Caco-2 (cell line): ENCODE data around the gene NXNL1. TPM values are rescaled to one million over a fixed set of nuclear protein-coding genes. Genes with fewer than 3 reads are reported as not detected.

ENCODE experiments used
- BruUV-seq: library from RNA; stranded (reverse); fragments of 400-500 nt; replicated peaks from 2 replicates; lab custom pipeline; 2021; lab: Mats Ljungman, UMichigan
- CTCF ChIA-PET: fragments of 300-600 bp; sonication (Branson Sonifier 250); formaldehyde crosslinking; loops from one replicate; lab custom pipeline; 2022; ENCODE audit warnings: antibody characterized with exemption; lab: Charles Lee
- POLR2A ChIA-PET: fragments of 300-600 bp; sonication (Branson Sonifier 250); formaldehyde crosslinking; loops from one replicate; lab custom pipeline; 2022; ENCODE audit warnings: antibody characterized with exemption; lab: Charles Lee
- DNase-seq, 2 experiments: peaks; one replicate each; pipeline versions ENCODE4 v3.0.0 to v3.0.0-alpha.2; 2020 to 2022
- H3K27me3 ChIP-seq: replicated peaks from 2 replicates; pipeline ENCODE4 v1.6.0; 2011; ENCODE audit warnings: low read length; ENCODE audit not compliant: control insufficient read depth, insufficient read depth
- H3K36me3 ChIP-seq: 2 replicates; pipeline ENCODE4 v1.5.1; 2011; ENCODE audit warnings: low read length; ENCODE audit not compliant: control insufficient read depth, insufficient read depth
- H3K4me1 ChIP-seq: fragments of 250-450 bp; sonication (Bioruptor Pico); 2 replicates; pipeline ENCODE4 v1.5.1; 2020; ENCODE audit warnings: mild to moderate bottlenecking
- H3K4me3 ChIP-seq: 2 replicates; pipeline ENCODE4 v1.5.1; 2011; ENCODE audit warnings: low read depth, mild to moderate bottlenecking, control low read depth, low read length
- H3K9me3 ChIP-seq: fragments of 250-450 bp; sonication (Bioruptor Pico); 2 replicates; pipeline ENCODE4 v1.5.1; 2020; ENCODE audit warnings: mild to moderate bottlenecking, moderate library complexity
- H3K27ac Mint-ChIP-seq: one replicate; pipeline ENCODE4 v1.8.0; 2022; ENCODE audit warnings: mixed read lengths; ENCODE audit not compliant: unreplicated experiment
- H3K27me3 Mint-ChIP-seq: one replicate; pipeline ENCODE4 v1.8.0; 2022; ENCODE audit warnings: mixed read lengths; ENCODE audit not compliant: insufficient read depth, unreplicated experiment
- H3K36me3 Mint-ChIP-seq: one replicate; pipeline ENCODE4 v1.8.0; 2022; ENCODE audit warnings: mild to moderate bottlenecking, mixed read lengths; ENCODE audit not compliant: insufficient read depth, unreplicated experiment
- H3K4me1 Mint-ChIP-seq: one replicate; pipeline ENCODE4 v1.8.0; 2022; ENCODE audit warnings: low read depth, mixed read lengths; ENCODE audit not compliant: unreplicated experiment
- H3K4me3 Mint-ChIP-seq: one replicate; pipeline ENCODE4 v1.8.0; 2022; ENCODE audit warnings: mild to moderate bottlenecking, moderate library complexity, mixed read lengths; ENCODE audit not compliant: unreplicated experiment
- H3K9me3 Mint-ChIP-seq: one replicate; pipeline ENCODE4 v1.8.0; 2022; ENCODE audit warnings: mixed read lengths; ENCODE audit not compliant: unreplicated experiment
- intact Hi-C: fragments of 100-400 bp; cut with micrococcal nuclease; formaldehyde crosslinking; loops from one replicate; pipeline ENCODE4 v1.10.0; 2022; ENCODE audit not compliant: unreplicated experiment
- total RNA-seq: library from RNA; stranded (reverse); gene quantifications from 2 replicates; pipeline ENCODE4 v1.2.3, GENCODE V29; 2022
- TF ChIP-seq, protein P1 (sequence below), 2 experiments: fragments of 200-600 bp in 1 of 2; IDR thresholded peaks; 1 replicate in 1 of 2; 2 replicates in 1 of 2; pipeline versions ENCODE4 v1.5.1 to v1.8.0; 2011 to 2022; ENCODE audit warnings: antibody characterized with exemption in 1 of 2, control low read depth in 1 of 2, inconsistent platforms in 1 of 2, low read depth in 1 of 2, low read length in 1 of 2, mild to moderate bottlenecking in 1 of 2, moderate library complexity in 1 of 2; ENCODE audit not compliant: insufficient read depth in 1 of 2, severe bottlenecking in 1 of 2, unreplicated experiment in 1 of 2

Gene NXNL1
- total RNA-seq, 1 experiment from 2014 or later = not detected

DNA sequence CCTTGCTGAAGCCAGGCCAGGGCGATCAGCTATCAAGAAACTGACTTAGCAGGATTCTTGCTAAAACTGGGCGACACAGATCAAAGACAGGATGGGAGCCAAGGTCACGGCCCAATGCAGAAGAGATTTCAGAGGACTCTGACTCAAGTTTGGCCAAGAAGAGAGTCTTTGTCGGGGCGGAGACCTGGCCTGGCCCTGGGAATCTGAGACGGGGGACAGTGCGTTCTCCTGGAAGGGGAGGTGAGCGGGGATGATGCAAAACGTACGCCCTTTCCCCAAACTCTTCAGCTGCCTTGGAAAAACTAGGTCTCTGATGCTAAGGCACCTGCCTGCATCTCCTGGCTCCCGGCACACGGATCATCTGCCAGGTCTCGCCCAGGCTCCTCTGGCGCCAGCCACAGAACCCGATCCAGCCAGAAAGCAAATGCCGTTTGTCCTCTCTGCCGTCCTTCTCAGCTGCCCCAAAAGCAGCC is 31.0 kb downstream of the NXNL1 start:
- intact Hi-C loops = no loop called here
- CTCF ChIA-PET = interaction anchor here (1.5 kb wide), 1 partner anchor 10 kb away, joined by 3 read pairs; no protein-coding TSS in a partner anchor
- TF ChIP-seq, protein P1, sequence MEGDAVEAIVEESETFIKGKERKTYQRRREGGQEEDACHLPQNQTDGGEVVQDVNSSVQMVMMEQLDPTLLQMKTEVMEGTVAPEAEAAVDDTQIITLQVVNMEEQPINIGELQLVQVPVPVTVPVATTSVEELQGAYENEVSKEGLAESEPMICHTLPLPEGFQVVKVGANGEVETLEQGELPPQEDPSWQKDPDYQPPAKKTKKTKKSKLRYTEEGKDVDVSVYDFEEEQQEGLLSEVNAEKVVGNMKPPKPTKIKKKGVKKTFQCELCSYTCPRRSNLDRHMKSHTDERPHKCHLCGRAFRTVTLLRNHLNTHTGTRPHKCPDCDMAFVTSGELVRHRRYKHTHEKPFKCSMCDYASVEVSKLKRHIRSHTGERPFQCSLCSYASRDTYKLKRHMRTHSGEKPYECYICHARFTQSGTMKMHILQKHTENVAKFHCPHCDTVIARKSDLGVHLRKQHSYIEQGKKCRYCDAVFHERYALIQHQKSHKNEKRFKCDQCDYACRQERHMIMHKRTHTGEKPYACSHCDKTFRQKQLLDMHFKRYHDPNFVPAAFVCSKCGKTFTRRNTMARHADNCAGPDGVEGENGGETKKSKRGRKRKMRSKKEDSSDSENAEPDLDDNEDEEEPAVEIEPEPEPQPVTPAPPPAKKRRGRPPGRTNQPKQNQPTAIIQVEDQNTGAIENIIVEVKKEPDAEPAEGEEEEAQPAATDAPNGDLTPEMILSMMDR (IDR thresholded peaks at IDR 0.05; ENCODE audit: insufficient read depth in 1 of 2, low read depth in 1 of 2, low read length in 1 of 2, severe bottlenecking in 1 of 2, unreplicated experiment in 1 of 2) = no peak
- H3K4me1 ChIP-seq = no peaks in the 10 kb centered on the region
- Mint-ChIP-seq H3K4me3 (no peak overlapping the region), H3K4me1 (no peaks in the 10 kb centered on the region), H3K36me3 (no peaks in the 10 kb centered on the region), H3K27ac (no peak overlapping the region), H3K27me3 (no peaks in the 10 kb centered on the region), H3K9me3 (no peaks in the 10 kb centered on the region)
- H3K9me3 ChIP-seq = no peaks in the 10 kb centered on the region
- no peaks in the 10 kb centered on the region for H3K27me3 ChIP-seq
- DNase-seq = no peak
- no peaks in the 10 kb centered on the region for H3K36me3 ChIP-seq
- no TSS peak for BruUV-seq
- no peak overlapping the region for H3K4me3 ChIP-seq
- POLR2A ChIA-PET = interaction anchor here (0.6 to 0.7 kb wide), 2 partner anchors 19 to 24 kb away, joined by 6 read pairs; partner anchors contain the start of gene BST2

DNA sequence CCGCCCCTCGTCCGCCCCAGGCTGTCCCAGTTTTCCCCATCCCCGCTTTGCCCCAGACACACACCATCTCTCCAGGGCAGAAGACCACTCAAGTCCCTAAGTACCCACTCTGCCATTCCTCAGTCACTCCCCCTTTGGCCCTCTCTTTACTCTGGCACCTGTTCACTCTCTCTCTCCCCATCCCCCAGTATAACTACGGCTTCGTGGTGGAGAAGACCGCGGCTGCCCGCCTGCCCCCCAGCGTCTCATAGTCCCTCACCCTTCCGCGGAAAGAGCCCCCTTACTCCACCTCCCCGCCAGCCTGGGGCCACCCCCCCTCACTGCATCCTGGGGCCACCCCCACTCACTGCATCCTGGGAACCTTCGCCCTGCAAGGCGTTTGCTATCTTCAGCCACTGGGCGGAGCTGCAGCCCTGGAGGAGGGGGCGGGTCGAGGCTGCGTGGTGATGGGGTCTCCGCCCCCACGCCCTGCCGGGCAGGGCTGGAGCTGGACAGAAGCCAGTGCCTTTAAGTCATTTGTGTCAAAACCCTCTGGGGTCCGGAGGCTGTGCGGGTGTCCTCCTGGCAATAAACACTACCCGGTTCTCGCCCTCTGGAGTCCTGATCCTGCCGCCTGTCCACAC is 35.9 kb downstream of the NXNL1 start:
- TF ChIP-seq, protein P1 (IDR thresholded peaks at IDR 0.05; ENCODE audit: insufficient read depth in 1 of 2, low read depth in 1 of 2, low read length in 1 of 2, severe bottlenecking in 1 of 2, unreplicated experiment in 1 of 2) = peak; percentile 18 to 49
- Mint-ChIP-seq H3K4me3 (no peak overlapping the region), H3K27me3 (no peaks in the 10 kb centered on the region), H3K9me3 (no peaks in the 10 kb centered on the region), H3K4me1 (no peaks in the 10 kb centered on the region), H3K36me3 (peaks cover 9% of the 10 kb centered on the region), H3K27ac (no peak overlapping the region)
- POLR2A ChIA-PET = no interaction called here
- Histone ChIP-seq H3K4me3 (no peak overlapping the region), H3K36me3 (no peaks in the 10 kb centered on the region), H3K27me3 (no peaks in the 10 kb centered on the region), H3K9me3 (no peaks in the 10 kb centered on the region), H3K4me1 (peaks cover 5% of the 10 kb centered on the region; the same call in 1 of the 2 replicates)
- intact Hi-C loops = no loop called here
- DNase-seq = peak; percentile 58 to 65
- CTCF ChIA-PET = interaction anchor here (1.0 kb wide), 1 partner anchor 39 kb away, joined by 4 read pairs; no protein-coding TSS in a partner anchor
- BruUV-seq = no TSS peak

DNA sequence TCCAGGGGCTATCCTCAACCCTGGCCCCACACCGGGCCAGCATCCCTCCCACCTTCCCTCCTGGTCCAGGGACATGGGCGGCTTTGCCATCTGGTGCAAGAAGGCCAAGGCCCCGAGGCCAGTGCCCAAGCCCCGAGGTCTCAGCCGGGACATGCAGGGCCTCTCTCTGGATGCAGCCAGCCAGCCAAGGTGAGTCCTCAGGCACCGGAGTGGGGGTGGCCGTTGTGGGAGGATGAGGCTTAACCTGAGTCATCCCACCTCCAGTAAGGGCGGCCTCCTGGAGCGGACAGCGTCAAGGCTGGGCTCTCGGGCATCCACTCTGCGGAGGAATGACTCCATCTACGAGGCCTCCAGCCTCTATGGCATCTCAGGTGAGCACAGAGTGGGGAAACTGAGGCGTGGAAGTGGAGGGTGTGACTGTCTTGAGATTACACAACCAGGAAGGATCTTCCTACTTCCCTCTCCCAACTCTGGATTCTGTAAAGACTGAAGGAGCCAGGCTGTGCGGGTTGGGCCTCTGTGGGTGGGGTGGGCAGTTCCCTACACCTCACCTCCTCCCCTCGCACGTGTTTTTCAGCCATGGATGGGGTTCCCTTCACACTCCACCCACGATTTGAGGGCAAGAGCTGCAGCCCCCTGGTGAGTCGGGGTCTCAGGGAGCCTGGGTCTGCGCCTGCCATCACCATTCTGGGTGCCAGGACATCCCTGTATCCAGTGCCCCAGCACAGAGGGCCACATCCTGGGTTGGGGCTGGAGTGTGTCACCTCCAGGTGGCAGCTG is 37.1 kb downstream of the NXNL1 start:
- CTCF ChIA-PET = interaction anchor here (1.0 kb wide), 1 partner anchor 38 kb away, joined by 4 read pairs; no protein-coding TSS in a partner anchor
- Mint-ChIP-seq H3K36me3 (peaks cover 14% of the 10 kb centered on the region), H3K4me3 (no peak overlapping the region), H3K4me1 (peaks cover 5% of the 10 kb centered on the region), H3K27me3 (no peaks in the 10 kb centered on the region), H3K9me3 (no peaks in the 10 kb centered on the region), H3K27ac (no peak overlapping the region)
- no peak for DNase-seq
- Histone ChIP-seq H3K27me3 (no peaks in the 10 kb centered on the region), H3K4me3 (no peak overlapping the region), H3K36me3 (no peaks in the 10 kb centered on the region), H3K9me3 (no peaks in the 10 kb centered on the region), H3K4me1 (peaks cover 5% of the 10 kb centered on the region; the same call in 1 of the 2 replicates)
- intact Hi-C loops = no loop called here
- no TSS peak for BruUV-seq
- TF ChIP-seq, protein P1 (IDR thresholded peaks at IDR 0.05; ENCODE audit: insufficient read depth in 1 of 2, low read depth in 1 of 2, low read length in 1 of 2, severe bottlenecking in 1 of 2, unreplicated experiment in 1 of 2) = no peak
- POLR2A ChIA-PET = interaction anchor here (0.6 kb wide), 1 partner anchor 17 kb away, joined by 3 read pairs; no protein-coding TSS in a partner anchor
